Brain microvascular endothelial cell (primary cell): Measurements from ENCODE around the gene CIROP.
A peak's percentile ranks its signal among the peaks of the same experiment; 100 is the strongest.

Source experiments
- DNase-seq: peaks from one replicate; pipeline ENCODE4 v3.0.0-alpha.2; 2020
- H3K27ac ChIP-seq: fragments of 250-450 bp; sonication (Bioruptor Pico); 2 replicates; pipeline ENCODE4 v1.5.1; 2020; ENCODE audit warnings: mild to moderate bottlenecking, moderate library complexity
- H3K27me3 ChIP-seq: fragments of 250-450 bp; sonication (Bioruptor Pico); replicated peaks from 2 replicates; pipeline ENCODE4 v1.5.1; 2020; ENCODE audit warnings: mild to moderate bottlenecking
- H3K36me3 ChIP-seq: fragments of 250-450 bp; sonication (Bioruptor Pico); replicated peaks from 2 replicates; pipeline ENCODE4 v1.5.1; 2020; ENCODE audit warnings: mild to moderate bottlenecking
- H3K4me3 ChIP-seq: 2 replicates; pipeline ENCODE4 v1.5.1; 2011; ENCODE audit warnings: low read depth, mild to moderate bottlenecking, control low read depth, low read length, moderate library complexity
- in situ Hi-C: cut with HindIII; loops from 2 replicates; pipeline ENCODE4 v1.10.0; 2017; ENCODE audit warnings: low sequenced_read_pairs, low pct_ligation_motif_present
- TF ChIP-seq, protein P1 (sequence below): IDR thresholded peaks from 2 replicates; pipeline ENCODE4 v1.5.1; 2011; ENCODE audit warnings: low read depth, mild to moderate bottlenecking, moderate library complexity, low read length, control low read depth, inconsistent platforms; ENCODE audit errors: missing control alignments

The CIROP gene

DNA sequence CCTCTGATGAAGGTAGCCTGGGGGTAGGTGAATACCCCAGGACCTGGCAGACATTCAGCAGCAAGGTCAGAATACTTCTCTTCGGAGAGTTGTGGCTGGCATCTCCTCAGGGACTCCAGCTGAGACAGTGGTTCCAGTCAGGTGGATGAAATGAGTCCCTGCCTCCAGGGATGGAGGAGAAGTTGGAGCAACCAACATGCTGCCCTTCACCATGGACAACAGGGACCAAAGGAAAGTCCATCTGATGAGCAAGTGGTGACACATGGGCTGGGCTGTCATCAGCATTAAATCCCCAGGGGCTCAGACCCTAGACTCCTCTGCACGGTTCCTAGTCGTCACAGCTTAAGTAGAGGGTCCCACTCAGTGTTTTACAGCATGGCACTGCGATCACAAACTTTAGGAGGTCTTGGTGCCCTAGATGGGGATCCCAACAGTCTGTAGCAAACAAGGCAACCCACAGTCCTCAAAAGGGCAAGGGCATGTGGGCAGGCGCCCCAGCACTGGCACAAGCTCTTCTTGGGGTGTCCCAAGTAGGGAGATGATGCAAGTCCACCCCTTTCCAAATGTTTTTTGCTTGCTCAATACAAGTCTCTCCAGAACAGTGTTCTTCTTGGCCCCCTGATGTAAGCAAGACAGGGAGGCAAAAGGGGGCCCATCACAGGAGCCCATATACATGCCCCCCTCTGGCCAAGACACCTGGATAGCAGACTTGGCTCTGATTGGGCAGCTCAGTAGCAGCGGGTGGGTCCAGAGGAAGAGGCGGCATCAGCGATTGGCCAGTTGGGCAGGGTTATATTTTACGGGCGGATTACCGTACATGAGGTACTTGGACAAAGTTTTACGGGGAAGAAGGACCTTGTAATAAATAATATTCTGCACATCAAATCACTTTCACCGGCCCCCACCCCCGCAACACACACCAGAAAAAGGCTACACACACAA, 36.7 kb downstream of the CIROP start:
- Histone ChIP-seq H3K27me3 (no peaks in the 10 kb centered on the region), H3K36me3 (peaks cover 65% of the 10 kb centered on the region), H3K27ac (no peak overlapping the region), H3K4me3 (peak overlapping the region; percentile 22)
- in situ Hi-C loops: no loop called here
- TF ChIP-seq, protein P1, sequence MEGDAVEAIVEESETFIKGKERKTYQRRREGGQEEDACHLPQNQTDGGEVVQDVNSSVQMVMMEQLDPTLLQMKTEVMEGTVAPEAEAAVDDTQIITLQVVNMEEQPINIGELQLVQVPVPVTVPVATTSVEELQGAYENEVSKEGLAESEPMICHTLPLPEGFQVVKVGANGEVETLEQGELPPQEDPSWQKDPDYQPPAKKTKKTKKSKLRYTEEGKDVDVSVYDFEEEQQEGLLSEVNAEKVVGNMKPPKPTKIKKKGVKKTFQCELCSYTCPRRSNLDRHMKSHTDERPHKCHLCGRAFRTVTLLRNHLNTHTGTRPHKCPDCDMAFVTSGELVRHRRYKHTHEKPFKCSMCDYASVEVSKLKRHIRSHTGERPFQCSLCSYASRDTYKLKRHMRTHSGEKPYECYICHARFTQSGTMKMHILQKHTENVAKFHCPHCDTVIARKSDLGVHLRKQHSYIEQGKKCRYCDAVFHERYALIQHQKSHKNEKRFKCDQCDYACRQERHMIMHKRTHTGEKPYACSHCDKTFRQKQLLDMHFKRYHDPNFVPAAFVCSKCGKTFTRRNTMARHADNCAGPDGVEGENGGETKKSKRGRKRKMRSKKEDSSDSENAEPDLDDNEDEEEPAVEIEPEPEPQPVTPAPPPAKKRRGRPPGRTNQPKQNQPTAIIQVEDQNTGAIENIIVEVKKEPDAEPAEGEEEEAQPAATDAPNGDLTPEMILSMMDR: no peak
- DNase-seq: no peak

DNA sequence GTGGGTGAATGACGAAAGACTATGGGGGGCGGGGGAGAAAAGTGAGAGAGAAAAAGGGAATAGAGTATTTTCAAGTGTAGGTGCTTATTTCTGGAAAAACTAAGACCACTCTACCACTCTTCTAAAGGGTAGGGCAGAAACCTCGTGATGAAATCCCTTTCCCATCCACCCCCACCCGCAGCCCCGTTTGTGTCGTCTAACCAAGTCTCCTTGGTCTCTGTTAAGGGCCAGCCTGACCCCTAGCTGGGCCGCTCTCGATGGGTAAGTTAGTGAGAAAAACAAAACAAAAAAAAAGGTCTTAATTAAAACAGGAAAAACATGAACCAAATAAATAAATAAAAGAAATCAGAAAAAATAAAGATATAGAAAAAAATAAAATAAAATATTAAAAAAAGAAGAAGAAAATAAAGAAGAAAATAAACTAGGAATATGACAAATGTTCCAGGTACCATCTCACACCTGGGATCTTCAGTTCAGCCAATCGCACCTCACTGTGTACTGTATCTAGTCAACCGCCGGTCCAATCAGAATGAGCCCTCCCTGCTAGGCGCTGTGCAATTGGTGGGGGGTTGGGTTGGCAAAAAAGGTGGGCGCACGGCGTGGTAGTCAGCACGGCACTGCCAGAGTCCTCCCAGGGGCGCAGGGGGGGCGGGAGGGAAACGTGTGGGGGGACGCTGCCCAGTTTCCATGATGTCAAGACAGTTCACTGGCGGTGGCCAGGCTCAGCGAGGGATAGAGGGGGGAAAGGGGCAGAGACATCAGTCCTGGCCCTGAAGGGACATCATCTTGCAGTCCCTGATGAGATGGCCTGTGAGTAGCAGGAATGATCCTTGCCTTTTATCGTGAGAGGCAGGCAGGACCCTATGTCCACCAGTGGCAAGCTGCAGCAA, 37.7 kb downstream of the CIROP start:
- Histone ChIP-seq H3K4me3 (no peak overlapping the region), H3K36me3 (peaks cover 67% of the 10 kb centered on the region), H3K27me3 (no peaks in the 10 kb centered on the region), H3K27ac (no peak overlapping the region)
- DNase-seq: no peak
- in situ Hi-C loops: no loop called here
- TF ChIP-seq, protein P1: no peak

DNA sequence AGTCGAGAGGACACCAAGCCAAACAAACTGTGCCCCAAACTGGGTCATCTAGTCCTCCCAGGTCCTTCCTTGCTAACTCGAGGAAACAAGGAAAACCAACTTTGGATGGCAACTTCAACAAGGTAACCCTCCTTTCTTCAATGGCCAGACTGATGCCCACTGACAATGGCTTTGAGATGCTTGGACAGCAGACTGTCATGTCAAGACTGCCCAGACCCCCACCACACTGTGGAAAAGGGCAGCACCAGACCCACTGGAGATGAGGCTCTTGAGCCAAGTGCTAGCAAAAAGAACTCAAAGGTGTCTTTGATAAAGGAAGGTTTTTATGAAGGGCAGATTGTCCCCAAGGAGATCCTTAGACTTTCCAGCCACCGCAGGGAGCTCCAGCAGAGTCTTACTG, 38.4 kb downstream of the CIROP start:
- TF ChIP-seq, protein P1: no peak
- DNase-seq: no peak
- in situ Hi-C loops: no loop called here
- H3K4me3 ChIP-seq: no peak overlapping the region
- no peak overlapping the region for H3K27ac ChIP-seq
- peaks cover 67% of the 10 kb centered on the region for H3K36me3 ChIP-seq
- no peaks in the 10 kb centered on the region for H3K27me3 ChIP-seq

DNA sequence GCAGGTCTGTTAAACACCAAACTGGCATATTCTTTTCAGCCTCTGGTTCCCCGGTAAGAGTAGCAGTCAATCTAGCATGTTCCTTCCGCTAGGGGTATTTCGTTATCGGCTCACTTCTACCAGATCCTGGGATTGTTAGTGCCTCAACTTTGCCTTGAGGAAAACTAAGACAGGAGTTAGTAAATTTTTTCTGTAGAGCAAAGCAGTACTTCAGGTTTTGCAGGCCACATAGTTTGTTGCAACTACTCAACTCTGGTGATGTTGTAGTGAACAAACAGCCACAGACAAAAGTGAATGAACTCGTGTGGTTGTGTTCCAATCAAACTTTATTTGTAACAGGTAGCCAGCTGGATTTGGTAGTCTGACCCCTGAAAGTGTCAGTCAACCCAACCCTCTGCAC, 41.2 kb downstream of the CIROP start:
- Histone ChIP-seq H3K27me3 (no peaks in the 10 kb centered on the region), H3K36me3 (peaks cover 86% of the 10 kb centered on the region), H3K4me3 (no peak overlapping the region), H3K27ac (no peak overlapping the region)
- TF ChIP-seq, protein P1: no peak
- DNase-seq: no peak
- in situ Hi-C loops: no loop called here

DNA sequence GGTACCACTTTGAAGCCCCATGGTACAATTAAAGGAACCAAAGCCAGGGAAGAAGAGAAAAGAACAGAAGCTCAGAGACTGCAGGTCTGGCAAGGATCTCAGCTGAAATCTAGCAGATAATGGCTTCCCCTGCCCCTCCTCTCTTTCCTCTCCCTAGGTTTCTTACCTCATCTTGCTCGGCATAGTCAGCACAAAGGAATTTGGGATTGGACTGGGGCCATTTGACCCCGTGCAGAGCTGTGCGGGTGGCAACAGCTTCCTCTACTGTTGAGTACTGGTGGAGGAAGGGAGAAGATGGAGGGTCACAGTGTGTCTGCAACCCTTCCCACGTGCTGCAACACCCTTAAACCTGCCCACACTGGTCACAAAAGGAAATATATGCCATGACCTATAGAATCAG, 42.8 kb downstream of the CIROP start:
- H3K36me3 ChIP-seq: peaks cover 77% of the 10 kb centered on the region
- in situ Hi-C loops: no loop called here
- no peak overlapping the region for H3K4me3 ChIP-seq
- TF ChIP-seq, protein P1: peak; percentile 20
- DNase-seq: peak; percentile 96
- no peaks in the 10 kb centered on the region for H3K27me3 ChIP-seq
- H3K27ac ChIP-seq: peak overlapping the region; percentile 12
